Activated CD8-positive, alpha-beta memory T cell treated with anti-CD3 and anti-CD28 coated beads, Interleukin-2, amount 50 U/mL, for 4 hours (primary cell): ENCODE measurements around the gene PTPRG.

Experiments
- DNase-seq: peaks from one replicate; pipeline ENCODE4 v3.0.0-alpha.2; 2020

The PTPRG gene

DNA sequence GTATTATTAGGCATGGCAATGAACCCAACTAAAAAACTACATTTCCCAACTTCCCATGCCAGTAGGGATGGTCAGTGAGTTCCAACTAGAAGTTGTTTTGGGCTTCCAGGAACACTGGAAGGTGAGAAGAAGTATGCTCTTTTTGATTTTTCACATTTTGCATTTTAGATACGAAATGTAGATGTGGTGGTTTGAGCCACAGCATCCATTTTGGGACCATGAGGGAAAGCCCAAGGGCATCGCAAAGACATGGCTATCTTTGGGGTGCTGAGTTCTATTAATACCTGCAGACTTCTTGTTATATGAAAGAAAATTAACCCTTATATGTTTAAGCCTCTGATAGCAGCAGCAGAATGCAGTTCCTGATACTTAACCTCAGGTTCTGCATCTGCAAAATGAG lies 62.9 kb downstream of the PTPRG start:
- DNase-seq, result no peak

DNA sequence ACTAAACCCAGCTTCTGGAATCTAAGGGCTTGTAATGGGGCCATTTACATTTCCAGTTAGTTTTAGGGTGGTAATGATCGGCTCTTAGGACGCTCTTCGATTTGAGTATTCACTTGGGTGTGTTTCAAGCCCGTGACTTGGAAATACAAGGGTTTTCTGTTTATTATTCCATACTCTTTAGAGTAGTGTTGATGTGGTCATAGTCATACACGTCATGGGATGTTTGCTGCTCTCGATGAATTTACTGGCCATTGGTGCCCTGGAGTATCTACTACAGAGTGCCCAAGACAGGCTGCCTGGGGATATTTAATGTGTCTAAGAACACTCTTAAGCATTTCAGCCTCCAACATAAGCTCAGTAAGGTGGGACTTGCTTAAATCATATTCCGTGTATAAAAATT lies 64.1 kb downstream of the PTPRG start:
- DNase-seq, result no peak

DNA sequence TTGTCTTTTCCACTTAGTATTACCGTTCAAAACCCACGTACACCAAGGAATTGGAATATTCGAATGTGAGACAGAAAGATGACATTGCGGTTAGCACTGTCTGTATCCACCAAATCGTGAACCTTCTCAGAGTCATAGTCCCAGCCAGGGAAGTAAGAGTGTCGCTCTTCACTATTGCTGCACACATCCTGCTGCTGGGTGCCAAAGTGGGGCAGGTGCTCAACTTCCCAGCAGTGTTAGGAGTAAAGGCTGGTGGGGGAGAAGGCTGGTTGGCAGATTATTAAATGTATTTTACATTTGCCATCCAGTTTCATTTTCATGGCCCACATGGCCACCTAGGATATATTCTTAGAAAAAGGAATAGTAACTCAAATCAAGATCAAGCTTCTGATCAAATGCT lies 65.1 kb downstream of the PTPRG start:
- DNase-seq, result no peak

DNA sequence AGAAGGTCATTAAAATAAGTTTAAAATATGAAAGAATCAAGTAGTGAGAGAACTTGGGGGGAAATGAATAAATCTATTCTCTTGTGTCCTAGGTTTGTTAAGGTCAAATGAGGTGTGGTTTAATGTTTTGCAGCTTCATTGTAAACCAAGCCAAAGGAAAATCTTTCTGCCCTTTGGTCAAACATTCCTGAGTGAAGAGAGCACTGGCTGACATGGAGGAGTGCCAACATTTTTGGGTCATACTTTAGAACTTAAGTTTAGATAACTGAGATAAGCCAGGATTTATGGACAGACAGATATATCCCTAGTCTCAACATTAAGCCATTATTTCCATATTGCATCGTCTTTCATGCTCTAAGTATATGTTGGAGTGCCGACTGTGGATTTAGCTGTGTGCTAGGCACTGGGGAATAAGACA lies 66.4 kb downstream of the PTPRG start:
- DNase-seq, result no peak

DNA sequence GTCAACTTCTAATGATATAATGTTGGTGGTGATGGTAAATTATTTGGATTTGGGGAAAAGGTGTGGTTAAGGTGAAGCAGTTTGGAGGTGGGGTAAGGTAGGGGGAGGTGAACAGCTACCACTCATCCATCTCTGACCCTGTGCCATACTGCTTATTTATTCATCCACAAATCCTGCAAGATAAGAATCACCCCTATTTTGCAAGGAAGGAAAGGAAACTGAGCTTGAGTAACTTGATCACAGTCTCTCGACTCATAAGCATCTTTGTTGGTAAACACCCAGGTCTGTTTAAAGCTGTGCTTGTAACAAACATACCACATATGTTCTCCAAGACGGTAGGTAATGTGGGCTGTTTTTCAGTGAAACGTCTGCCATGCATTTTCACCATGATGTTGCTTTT lies 67.3 kb downstream of the PTPRG start:
- no peak for DNase-seq

DNA sequence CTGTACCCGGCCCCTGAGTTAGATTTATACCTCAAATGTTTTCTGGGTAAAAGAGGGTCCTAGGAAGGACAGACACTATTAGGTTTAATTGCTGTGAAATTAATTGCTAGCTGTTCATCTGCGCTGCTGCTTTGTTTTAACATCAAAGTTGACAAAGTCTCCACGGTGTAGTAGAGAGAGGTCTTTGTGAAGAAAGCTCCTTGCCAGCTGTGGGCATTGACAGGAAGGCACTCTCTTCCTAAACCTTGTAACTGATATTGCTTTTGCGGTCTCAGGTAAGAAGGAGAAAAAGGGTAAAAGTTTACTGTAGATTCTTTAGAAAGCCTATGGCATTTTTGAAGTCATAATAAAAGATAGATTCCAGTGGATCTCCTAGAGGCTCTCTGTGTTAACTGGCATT lies 68.1 kb downstream of the PTPRG start:
- no peak for DNase-seq

DNA sequence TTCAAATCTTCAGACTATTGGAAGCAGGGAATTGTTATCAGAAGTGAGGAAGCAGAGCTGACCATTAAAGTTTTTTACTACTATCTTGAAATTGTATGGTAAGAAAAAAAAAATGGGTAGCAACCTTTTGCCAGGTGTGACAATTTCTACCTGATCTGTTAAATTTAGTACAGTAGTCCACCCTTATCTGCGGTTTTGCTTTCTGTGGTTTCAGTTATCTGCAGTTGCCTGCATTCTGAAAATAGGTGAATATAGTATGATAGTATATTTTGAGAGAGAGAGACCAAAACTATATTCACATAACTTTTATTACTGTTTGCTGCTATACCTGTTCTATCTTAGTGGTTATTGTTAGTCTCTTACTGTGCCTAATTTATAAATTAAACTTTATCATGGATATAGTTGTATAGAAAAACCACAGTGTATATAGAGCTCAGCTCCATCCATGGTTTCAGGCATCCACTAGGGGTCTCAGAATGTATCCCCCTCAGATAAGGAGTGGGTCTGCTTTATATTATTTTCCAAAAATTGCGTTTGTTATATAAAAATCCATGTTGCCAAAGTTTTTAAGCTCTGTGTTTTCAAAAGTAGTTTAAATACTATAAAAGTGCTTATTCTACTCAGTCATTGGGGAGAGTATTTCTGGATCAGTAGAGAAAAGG lies 69.9 kb downstream of the PTPRG start:
- no peak for DNase-seq

DNA sequence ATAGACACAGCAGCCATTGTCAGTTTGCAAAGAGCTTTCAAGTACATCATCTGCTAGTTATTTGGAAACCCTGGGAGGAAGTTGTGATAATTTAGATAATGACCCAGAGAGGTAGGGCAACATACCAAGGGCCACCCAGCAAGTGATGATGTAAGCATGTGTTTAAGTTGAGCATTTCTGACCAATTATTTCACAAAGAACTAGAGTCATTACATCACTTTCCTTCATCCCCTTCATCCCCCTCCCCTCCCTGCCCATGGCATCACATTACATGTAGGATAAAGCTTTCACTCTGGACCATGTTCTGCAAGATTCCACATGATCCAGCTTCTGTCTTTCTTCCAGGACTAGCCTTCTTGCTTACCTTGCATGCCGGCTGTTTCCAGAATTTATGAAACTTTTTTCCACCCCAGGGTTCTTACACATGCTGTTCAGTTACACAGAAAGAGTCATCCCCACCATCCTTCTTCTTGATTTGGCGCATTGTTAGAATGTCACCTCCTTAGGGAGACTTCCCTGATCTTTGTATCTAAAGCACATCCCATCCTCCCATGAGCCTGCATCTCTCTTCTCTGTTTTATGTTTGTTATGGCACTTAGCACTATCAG lies 71.3 kb downstream of the PTPRG start:
- no peak for DNase-seq

DNA sequence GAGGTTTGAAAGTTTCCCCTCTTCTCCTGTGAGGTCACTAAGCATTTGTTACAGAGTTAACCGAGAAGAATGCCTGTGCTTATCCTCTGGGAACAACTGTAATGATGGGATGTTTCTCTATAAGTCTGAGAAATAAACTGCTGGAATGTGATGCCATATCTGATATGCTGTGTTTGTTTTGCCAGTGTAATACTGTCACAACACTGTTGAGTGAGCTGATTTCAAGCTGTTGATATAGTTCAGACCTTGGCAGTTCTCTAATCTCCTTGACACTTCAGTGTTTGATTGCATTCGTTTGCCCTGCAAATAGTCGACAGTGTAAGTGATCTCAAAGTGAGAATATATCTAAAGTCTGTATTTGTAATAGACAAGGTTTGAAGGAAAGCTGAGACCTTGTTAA lies 73.3 kb downstream of the PTPRG start:
- DNase-seq, result no peak

DNA sequence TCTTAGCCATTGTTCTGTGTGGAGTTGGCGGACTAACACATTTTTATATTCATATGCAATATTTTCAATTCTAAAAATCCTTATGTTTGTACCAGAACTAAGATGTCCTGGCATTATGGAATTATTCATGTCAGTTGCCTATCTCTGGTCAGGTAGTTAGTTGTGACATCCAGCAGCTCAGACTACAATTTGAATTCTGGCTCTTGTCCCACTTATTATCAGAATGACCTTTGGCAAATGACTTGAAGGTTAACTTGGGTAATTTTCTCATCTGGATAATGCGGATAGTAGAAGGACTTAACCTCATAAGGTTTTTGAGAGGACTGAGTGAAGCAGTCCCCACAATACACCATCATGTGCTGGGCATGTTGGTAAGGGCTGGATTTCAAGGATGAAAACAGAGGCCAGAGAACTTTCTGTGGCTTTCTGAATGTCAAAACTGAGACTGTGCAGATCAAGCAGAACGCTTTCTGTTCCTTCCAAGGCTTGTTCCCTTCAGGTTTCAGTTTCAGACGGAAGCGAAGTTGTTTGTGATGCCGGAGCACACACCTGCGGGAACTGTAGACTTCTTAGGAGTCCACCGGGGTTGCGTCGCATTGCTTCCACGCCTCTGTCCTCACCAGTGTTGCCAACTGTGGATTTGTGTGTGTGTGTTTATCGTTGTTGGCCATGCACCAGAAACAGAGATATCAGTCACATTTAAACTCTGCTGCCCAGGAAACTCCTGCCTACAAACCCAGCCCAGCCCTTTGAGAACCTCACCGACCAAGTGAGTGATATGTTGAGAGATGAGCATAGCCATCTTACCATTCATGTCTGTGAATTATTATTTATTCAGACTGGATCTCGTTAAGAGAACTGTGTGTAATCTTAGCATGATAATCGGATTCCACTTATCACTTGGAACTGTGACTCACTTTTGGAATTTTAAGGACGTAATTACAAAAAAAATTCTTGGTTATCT lies 76.0 kb downstream of the PTPRG start:
- DNase-seq, result no peak

DNA sequence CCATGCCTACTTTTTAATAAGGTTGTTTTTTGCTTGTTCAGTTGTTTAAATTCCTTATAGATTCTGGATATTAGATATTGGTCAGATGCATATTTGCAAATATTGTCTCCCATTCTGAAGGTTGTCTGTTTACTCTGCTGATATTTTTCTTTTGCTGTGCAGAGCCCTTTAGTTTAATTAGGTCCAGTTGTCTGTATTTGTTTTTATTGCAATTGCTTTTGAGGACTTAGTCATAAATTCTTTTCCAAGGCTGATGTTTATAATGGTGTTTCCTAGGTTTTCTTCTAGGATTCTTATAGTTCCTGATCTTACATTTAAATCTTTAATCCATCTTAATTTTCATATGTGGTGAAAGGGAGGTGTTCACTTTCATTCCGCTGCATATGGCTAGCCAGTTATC lies 77.4 kb downstream of the PTPRG start:
- DNase-seq, result no peak

DNA sequence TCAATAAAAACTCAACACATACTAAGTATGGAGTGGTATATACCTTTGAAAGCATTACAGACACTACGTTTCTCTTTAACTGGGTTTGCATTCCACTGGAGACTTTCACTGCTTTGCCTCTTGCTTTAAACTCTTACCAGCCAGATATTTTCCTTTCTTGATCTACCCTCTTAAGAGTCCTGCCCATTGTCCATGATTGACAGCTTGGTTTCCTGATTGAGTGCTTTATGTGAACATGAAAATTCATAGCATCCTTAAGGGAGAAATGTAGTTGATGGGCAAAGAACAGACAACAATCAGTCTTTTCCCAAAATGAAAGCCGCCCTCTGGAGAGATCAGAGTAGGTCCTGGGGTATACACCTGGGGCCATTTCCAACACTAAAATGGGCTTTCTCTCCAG lies 78.6 kb downstream of the PTPRG start:
- no peak for DNase-seq

DNA sequence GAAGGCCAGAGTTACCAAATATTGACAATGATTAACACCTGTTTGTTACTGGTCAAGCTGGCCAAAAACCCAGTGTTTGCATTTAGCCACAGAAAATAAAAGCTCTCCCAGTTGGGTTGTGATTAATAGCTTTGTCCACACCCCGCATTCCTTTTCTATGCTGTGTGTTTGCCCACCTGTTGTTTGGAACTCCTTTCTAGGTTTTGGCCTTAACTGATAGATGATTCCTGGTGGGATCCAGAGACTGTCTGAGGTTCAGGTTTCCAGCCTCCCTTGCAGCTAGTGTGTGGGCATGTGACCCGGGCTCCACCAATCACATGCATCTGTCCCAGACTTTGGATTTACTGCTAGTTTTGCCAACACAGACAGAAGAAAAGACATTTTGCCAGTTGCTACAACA lies 83.8 kb downstream of the PTPRG start:
- no peak for DNase-seq

DNA sequence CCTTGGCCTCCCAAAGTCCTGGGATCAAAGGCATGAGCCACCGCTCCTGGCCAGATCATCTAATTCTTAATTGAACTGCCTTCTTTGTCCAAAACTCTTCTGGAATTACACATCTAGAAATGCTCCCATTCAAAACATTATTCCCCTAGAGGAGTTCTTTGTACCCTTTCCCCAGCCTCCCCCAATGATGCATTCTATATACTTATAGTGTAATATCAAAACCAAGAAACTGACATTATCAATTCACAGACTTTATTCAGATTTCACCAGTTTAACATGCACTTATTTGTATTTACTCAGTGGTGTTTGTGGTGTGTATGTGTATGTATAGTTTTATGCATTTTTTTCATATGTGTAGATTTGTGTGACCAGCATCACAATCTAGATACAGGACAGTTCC lies 85.0 kb downstream of the PTPRG start:
- DNase-seq, result no peak

DNA sequence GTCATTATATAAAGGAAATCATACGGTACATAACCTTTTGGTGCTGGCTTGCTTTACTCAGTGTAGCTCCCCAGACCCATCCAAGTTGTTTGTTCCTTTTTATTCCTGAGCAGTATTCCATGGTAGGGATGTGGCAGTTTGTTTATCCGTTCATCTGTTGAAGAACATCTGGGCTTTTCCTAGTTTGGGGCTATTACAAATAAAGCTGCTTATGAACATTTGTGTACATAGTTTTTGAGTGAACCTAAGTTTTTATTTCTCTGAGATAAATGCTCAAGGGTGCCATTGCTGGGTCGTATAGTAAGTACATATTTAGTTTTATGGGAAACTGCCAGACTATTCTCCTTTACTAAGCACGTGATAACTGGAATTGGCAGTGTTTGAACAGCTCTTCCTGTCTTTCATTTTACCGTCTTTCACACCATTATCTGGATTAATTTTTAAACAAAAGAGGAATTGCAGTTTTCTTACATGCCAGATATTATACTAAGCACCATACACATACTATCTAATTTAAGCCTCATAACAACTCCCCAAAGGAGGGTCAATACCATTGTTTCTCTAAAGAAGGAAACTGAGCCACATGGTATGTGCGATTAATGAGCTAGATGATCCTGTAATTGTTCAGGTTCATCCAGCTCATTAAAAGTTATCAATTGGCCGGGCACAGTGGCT lies 85.6 kb downstream of the PTPRG start:
- no peak for DNase-seq

DNA sequence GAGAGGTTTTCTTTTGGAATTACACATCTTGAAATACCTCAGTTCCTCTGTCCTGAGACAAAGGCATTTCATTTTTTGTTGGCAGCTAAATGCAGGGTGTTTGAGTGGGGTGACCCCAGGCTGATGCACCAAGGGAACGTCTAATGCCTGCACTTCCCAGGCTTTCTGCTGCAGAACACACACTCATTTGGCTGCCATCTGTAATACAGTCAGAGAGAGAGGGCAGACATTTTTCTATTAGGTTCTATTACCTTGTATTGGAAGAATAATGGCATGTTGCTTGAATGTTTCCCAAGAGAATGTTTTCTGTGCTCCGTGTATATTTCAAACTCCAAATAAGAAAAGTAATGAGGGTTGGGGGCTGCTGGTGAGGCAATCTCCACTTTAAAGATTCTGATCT lies 87.1 kb downstream of the PTPRG start:
- no peak for DNase-seq

DNA sequence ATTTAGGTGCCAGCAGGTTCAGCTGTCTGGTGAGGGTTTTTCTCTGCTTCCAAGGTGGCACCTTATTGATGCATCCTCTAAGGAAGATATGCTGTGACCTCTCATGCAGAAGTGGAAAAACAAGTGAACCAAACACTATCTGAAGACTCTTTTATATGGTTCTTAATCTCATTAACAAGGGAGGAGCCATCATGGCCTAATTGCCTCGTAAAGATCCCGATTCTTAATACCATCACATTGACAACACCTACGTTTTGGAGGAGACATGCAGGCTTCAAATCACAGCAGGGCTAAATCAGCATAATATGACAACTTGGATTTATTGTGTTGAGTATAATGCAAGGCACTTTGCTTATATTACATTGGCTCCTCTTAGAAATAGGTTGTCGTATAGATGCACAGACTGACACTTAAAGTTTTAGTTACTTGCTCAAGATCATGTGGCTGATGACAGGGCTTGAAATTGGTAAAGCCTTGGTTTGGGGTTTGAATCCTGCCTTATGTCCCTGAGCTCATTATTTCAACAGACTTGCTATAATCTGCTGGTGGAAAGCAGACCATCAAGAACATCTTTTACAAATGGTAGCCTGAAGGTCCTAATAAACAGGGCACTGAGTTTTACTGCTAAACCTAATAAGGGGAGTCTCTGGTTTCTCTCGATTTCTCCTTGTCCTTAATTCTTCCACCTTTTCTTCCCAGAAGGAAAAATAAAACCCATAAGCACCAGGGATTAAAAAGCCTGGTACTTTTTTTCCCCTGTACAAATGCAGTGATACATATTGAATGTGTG lies 88.2 kb downstream of the PTPRG start:
- DNase-seq, result no peak

DNA sequence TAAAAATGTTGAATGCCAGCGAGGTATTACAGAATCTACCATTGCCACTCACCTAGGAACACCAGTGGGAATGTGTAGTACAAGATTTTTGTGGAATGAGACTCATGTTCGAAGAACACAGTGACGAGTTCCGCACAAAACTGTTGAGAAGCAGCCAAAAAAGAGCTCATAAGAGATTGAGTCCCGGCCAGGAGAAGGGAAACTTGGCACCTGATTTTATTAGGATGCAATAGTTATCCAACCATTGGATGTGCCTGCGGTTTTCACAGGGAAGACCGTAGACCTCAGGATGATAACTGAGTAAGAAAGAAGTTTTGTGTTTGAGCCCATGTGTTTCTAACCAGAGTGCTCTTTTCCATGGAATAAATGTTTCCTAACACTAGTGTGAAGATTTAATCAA lies 88.9 kb downstream of the PTPRG start:
- DNase-seq, result no peak

DNA sequence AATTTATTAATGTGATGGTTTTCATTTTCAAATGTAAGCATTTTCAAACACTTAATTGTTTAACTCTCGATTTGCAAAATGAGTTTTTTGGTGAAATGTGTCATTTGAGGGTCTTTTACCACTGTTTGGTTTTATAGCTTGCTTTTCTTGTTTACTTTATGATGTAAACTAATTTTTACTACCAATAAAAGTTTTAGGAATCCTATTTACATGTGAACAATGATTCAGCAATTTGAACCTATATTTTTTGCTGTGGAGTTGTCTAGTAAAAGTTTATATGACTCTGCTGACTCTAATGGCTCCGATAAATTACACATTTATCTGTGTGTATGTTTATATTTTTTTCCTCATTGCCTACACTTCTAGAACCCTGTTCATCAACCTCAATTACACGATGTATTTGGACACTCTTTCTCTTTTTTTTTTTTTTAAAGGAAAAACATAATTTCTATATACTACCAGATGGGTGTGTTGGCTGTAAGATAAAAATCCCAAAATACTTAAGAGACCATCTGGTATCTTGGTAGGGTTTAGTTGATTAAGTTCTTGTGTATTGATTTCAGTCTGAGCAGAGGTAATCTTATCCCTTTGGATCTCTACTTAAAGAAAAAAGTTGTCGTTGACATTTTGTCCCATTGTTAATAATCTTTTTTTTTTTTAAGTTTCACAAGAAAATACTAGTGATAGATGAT lies 89.5 kb downstream of the PTPRG start:
- DNase-seq, result no peak

DNA sequence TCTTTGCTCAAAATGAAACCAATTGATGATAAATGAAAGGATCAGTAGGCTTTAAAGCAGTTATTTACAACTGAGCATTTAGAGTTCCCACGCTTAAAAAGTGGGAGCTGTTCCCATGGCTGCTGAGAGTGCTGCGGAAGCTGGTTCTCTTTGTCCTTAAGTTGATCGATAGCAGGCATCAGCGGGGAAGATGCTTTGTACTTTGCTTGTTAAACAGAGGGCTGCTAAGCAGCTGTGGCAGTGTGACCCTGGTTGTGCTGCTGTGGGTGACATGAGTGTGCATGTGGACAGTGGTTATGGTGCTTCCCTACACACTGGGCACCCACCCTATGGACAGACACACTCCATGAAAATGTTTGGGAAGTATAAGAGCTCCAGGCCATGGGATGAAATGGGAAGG lies 96.3 kb downstream of the PTPRG start:
- DNase-seq, result no peak

DNA sequence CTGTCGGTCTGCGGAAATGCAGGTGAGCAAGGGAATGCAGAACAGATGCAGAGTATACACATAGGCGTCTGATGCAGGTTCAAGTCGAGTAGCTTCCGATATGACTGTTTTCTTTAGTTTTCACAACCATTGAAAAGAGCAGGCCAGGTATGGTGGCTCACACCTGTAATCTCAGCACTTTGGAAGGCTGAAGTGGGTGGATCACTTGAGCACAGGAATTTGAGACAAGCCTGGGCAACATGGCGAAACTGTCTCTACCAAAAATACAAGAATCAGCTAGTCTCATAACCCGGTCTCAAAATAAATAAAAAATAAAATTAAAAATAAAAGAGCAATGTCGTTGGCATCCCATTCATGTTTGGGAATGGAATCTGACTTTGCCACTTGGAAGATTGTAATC lies 101.5 kb downstream of the PTPRG start:
- no peak for DNase-seq
